Esophagus muscularis mucosa (tissue), 4 donors: Measurements from ENCODE around the gene DDX19B.

ENCODE experiments used
- CTCF ChIP-seq, 3 experiments: fragments of 200-600 bp in 2 of 3; fragments of 450-650 bp in 1 of 3; sonication (generic) in 2 of 3; IDR thresholded peaks; one replicate each; pipeline ENCODE4 v1.5.1; 2017 to 2019; ENCODE audit warnings: antibody characterized with exemption in 3 of 3, mild to moderate bottlenecking in 2 of 3, moderate library complexity in 1 of 3
- EP300 ChIP-seq: sonication (generic); formaldehyde crosslinking; IDR thresholded peaks from one replicate; pipeline ENCODE4 v1.6.1; 2017; ENCODE audit warnings: antibody characterized with exemption
- POLR2A ChIP-seq: fragments of 450-650 bp; IDR thresholded peaks from one replicate; pipeline ENCODE4 v1.6.1; 2017; ENCODE audit warnings: antibody characterized with exemption, moderate library complexity, mild to moderate bottlenecking, low read depth
- POLR2AphosphoS5 ChIP-seq, 2 donors: sonication (generic); formaldehyde crosslinking; IDR thresholded peaks; one replicate each; pipeline ENCODE4 v1.6.1; 2017; ENCODE audit warnings: antibody characterized with exemption in 2 of 2

- TF ChIP-seq CTCF (IDR thresholded peaks at IDR 0.05): no peak
- TF ChIP-seq POLR2AphosphoS5 (IDR thresholded peaks at IDR 0.05): no peak
- no peak for TF ChIP-seq POLR2A
- TF ChIP-seq EP300: no peak
Observed at GRCh38 chr16:70304892-70305448, 6.0 kb downstream of the DDX19B start.
